B cell (primary cell): Measurements from ENCODE around the gene PCYOX1L.

Experiments used
- CTCF ChIP-seq: fragments of 200-600 bp; IDR thresholded peaks from one replicate; pipeline ENCODE4 v1.8.0; 2022; ENCODE audit warnings: antibody characterized with exemption, mild to moderate bottlenecking
- EZH2 ChIP-seq: IDR thresholded peaks from 2 replicates; pipeline ENCODE4 v1.6.1; 2012; ENCODE audit warnings: borderline replicate concordance, low read depth, mild to moderate bottlenecking, moderate library complexity, low read length; ENCODE audit not compliant: insufficient read depth, poor library complexity, severe bottlenecking

GRCh38 chr5:149310488-149310887 lies 47.4 kb upstream of the PCYOX1L start:
- TF ChIP-seq CTCF: no peak
- no peak for TF ChIP-seq EZH2
